Measurements from ENCODE around the gene ARFIP1.

ARFIP1 gene

GRCh38 chr4:152795891-152796290, 16.1 kb downstream of the ARFIP1 start:
- peaks cover 0 to 8% of the 10 kb centered on the region in 2 donors for H3K4me1 ChIP-seq (ENCODE audit: control insufficient read depth in 1 of 2, insufficient read depth in 2 of 2, low read length in 2 of 2)
- no peak overlapping the region for H3K27ac ChIP-seq (ENCODE audit: low read length)
- no peaks in the 10 kb centered on the region for H3K36me3 ChIP-seq (ENCODE audit: control insufficient read depth in 1 of 2, insufficient read depth in 2 of 2, low read length in 2 of 2)
- no peak overlapping the region for H3K4me3 ChIP-seq (ENCODE audit: low read depth in 1 of 2, low read length in 2 of 2)
- no peaks in the 10 kb centered on the region for H3K9me3 ChIP-seq (ENCODE audit: control insufficient read depth in 1 of 2, low read length in 2 of 2)
- H3K27me3 ChIP-seq (ENCODE audit: low read depth, low read length) = no peaks in the 10 kb centered on the region

GRCh38 chr4:152803541-152803940, 23.8 kb downstream of the ARFIP1 start:
- Histone ChIP-seq H3K27ac (ENCODE audit: low read length) (no peak overlapping the region), H3K4me1 (ENCODE audit: control insufficient read depth in 1 of 2, insufficient read depth in 2 of 2, low read length in 2 of 2) (peaks cover 0 to 8% of the 10 kb centered on the region in 2 donors), H3K4me3 (ENCODE audit: low read depth in 1 of 2, low read length in 2 of 2) (no peak overlapping the region), H3K36me3 (ENCODE audit: control insufficient read depth in 1 of 2, insufficient read depth in 2 of 2, low read length in 2 of 2) (peaks cover 0 to 2% of the 10 kb centered on the region in 2 donors), H3K27me3 (ENCODE audit: low read depth, low read length) (no peaks in the 10 kb centered on the region), H3K9me3 (ENCODE audit: control insufficient read depth in 1 of 2, low read length in 2 of 2) (no peaks in the 10 kb centered on the region)

- H3K4me3 ChIP-seq (ENCODE audit: low read depth in 1 of 2, low read length in 2 of 2) = no peak overlapping the region
- H3K27me3 ChIP-seq (ENCODE audit: low read depth, low read length) = no peaks in the 10 kb centered on the region
- no peak overlapping the region for H3K27ac ChIP-seq (ENCODE audit: low read length)
- H3K9me3 ChIP-seq (ENCODE audit: control insufficient read depth in 1 of 2, low read length in 2 of 2) = no peaks in the 10 kb centered on the region
- peaks cover 0 to 2% of the 10 kb centered on the region in 2 donors for H3K36me3 ChIP-seq (ENCODE audit: control insufficient read depth in 1 of 2, insufficient read depth in 2 of 2, low read length in 2 of 2)
- H3K4me1 ChIP-seq (ENCODE audit: control insufficient read depth in 1 of 2, insufficient read depth in 2 of 2, low read length in 2 of 2) = peaks cover 0 to 8% of the 10 kb centered on the region in 2 donors
These were observed 25.4 kb downstream of the ARFIP1 start for GRCh38 chr4:152805071-152805650.

GRCh38 chr4:152805818-152806217, 26.1 kb downstream of the ARFIP1 start:
- peaks cover 0 to 2% of the 10 kb centered on the region in 2 donors for H3K36me3 ChIP-seq (ENCODE audit: control insufficient read depth in 1 of 2, insufficient read depth in 2 of 2, low read length in 2 of 2)
- no peak overlapping the region for H3K27ac ChIP-seq (ENCODE audit: low read length)
- H3K4me1 ChIP-seq (ENCODE audit: control insufficient read depth in 1 of 2, insufficient read depth in 2 of 2, low read length in 2 of 2) = peaks cover 0 to 8% of the 10 kb centered on the region in 2 donors
- no peaks in the 10 kb centered on the region for H3K27me3 ChIP-seq (ENCODE audit: low read depth, low read length)
- no peaks in the 10 kb centered on the region for H3K9me3 ChIP-seq (ENCODE audit: control insufficient read depth in 1 of 2, low read length in 2 of 2)
- H3K4me3 ChIP-seq (ENCODE audit: low read depth in 1 of 2, low read length in 2 of 2) = no peak overlapping the region

GRCh38 chr4:152806501-152807125, 26.9 kb downstream of the ARFIP1 start:
- Histone ChIP-seq H3K4me3 (ENCODE audit: low read depth in 1 of 2, low read length in 2 of 2) (no peak overlapping the region), H3K9me3 (ENCODE audit: control insufficient read depth in 1 of 2, low read length in 2 of 2) (no peaks in the 10 kb centered on the region), H3K27me3 (ENCODE audit: low read depth, low read length) (no peaks in the 10 kb centered on the region), H3K36me3 (ENCODE audit: control insufficient read depth in 1 of 2, insufficient read depth in 2 of 2, low read length in 2 of 2) (peaks cover 0 to 2% of the 10 kb centered on the region in 2 donors), H3K4me1 (ENCODE audit: control insufficient read depth in 1 of 2, insufficient read depth in 2 of 2, low read length in 2 of 2) (peaks cover 0 to 8% of the 10 kb centered on the region in 2 donors), H3K27ac (ENCODE audit: low read length) (no peak overlapping the region)

GRCh38 chr4:152807294-152807829, 27.6 kb downstream of the ARFIP1 start:
- Histone ChIP-seq H3K4me1 (ENCODE audit: control insufficient read depth in 1 of 2, insufficient read depth in 2 of 2, low read length in 2 of 2) (peaks cover 0 to 8% of the 10 kb centered on the region in 2 donors), H3K9me3 (ENCODE audit: control insufficient read depth in 1 of 2, low read length in 2 of 2) (no peaks in the 10 kb centered on the region), H3K36me3 (ENCODE audit: control insufficient read depth in 1 of 2, insufficient read depth in 2 of 2, low read length in 2 of 2) (peaks cover 0 to 2% of the 10 kb centered on the region in 2 donors), H3K27ac (ENCODE audit: low read length) (no peak overlapping the region), H3K27me3 (ENCODE audit: low read depth, low read length) (no peaks in the 10 kb centered on the region), H3K4me3 (ENCODE audit: low read depth in 1 of 2, low read length in 2 of 2) (no peak overlapping the region)

- Histone ChIP-seq H3K27ac (ENCODE audit: low read length) (no peak overlapping the region), H3K27me3 (ENCODE audit: low read depth, low read length) (no peaks in the 10 kb centered on the region), H3K36me3 (ENCODE audit: control insufficient read depth in 1 of 2, insufficient read depth in 2 of 2, low read length in 2 of 2) (peaks cover 0 to 2% of the 10 kb centered on the region in 2 donors), H3K9me3 (ENCODE audit: control insufficient read depth in 1 of 2, low read length in 2 of 2) (no peaks in the 10 kb centered on the region), H3K4me1 (ENCODE audit: control insufficient read depth in 1 of 2, insufficient read depth in 2 of 2, low read length in 2 of 2) (peaks cover 0 to 8% of the 10 kb centered on the region in 2 donors), H3K4me3 (ENCODE audit: low read depth in 1 of 2, low read length in 2 of 2) (no peak overlapping the region)
These were observed 28.9 kb downstream of the ARFIP1 start for GRCh38 chr4:152808670-152809069.

GRCh38 chr4:152810715-152811287, 31.0 kb downstream of the ARFIP1 start:
- H3K9me3 ChIP-seq (ENCODE audit: control insufficient read depth in 1 of 2, low read length in 2 of 2) = peaks cover 0 to 7% of the 10 kb centered on the region in 2 donors
- H3K27me3 ChIP-seq (ENCODE audit: low read depth, low read length) = no peaks in the 10 kb centered on the region
- H3K27ac ChIP-seq (ENCODE audit: low read length) = no peak overlapping the region
- H3K4me3 ChIP-seq (ENCODE audit: low read depth in 1 of 2, low read length in 2 of 2) = no peak overlapping the region
- H3K36me3 ChIP-seq (ENCODE audit: control insufficient read depth in 1 of 2, insufficient read depth in 2 of 2, low read length in 2 of 2) = peaks cover 0 to 2% of the 10 kb centered on the region in 2 donors
- peaks cover 0 to 8% of the 10 kb centered on the region in 2 donors for H3K4me1 ChIP-seq (ENCODE audit: control insufficient read depth in 1 of 2, insufficient read depth in 2 of 2, low read length in 2 of 2)

- peaks cover 0 to 7% of the 10 kb centered on the region in 2 donors for H3K9me3 ChIP-seq (ENCODE audit: control insufficient read depth in 1 of 2, low read length in 2 of 2)
- H3K4me3 ChIP-seq (ENCODE audit: low read depth in 1 of 2, low read length in 2 of 2) = no peak overlapping the region
- no peaks in the 10 kb centered on the region for H3K27me3 ChIP-seq (ENCODE audit: low read depth, low read length)
- H3K36me3 ChIP-seq (ENCODE audit: control insufficient read depth in 1 of 2, insufficient read depth in 2 of 2, low read length in 2 of 2) = no peaks in the 10 kb centered on the region
- no peaks in the 10 kb centered on the region for H3K4me1 ChIP-seq (ENCODE audit: control insufficient read depth in 1 of 2, insufficient read depth in 2 of 2, low read length in 2 of 2)
- H3K27ac ChIP-seq (ENCODE audit: low read length) = no peak overlapping the region
These were observed 35.3 kb downstream of the ARFIP1 start for GRCh38 chr4:152815078-152815477.

GRCh38 chr4:152817331-152817730, 37.6 kb downstream of the ARFIP1 start:
- Histone ChIP-seq H3K4me3 (ENCODE audit: low read depth in 1 of 2, low read length in 2 of 2) (no peak overlapping the region), H3K4me1 (ENCODE audit: control insufficient read depth in 1 of 2, insufficient read depth in 2 of 2, low read length in 2 of 2) (no peaks in the 10 kb centered on the region), H3K27ac (ENCODE audit: low read length) (no peak overlapping the region), H3K36me3 (ENCODE audit: control insufficient read depth in 1 of 2, insufficient read depth in 2 of 2, low read length in 2 of 2) (no peaks in the 10 kb centered on the region), H3K9me3 (ENCODE audit: control insufficient read depth in 1 of 2, low read length in 2 of 2) (peaks cover 0 to 7% of the 10 kb centered on the region in 2 donors), H3K27me3 (ENCODE audit: low read depth, low read length) (no peaks in the 10 kb centered on the region)

GRCh38 chr4:152819026-152819645, 39.4 kb downstream of the ARFIP1 start:
- H3K27ac ChIP-seq (ENCODE audit: low read length) = no peak overlapping the region
- no peaks in the 10 kb centered on the region for H3K36me3 ChIP-seq (ENCODE audit: control insufficient read depth in 1 of 2, insufficient read depth in 2 of 2, low read length in 2 of 2)
- no peaks in the 10 kb centered on the region for H3K4me1 ChIP-seq (ENCODE audit: control insufficient read depth in 1 of 2, insufficient read depth in 2 of 2, low read length in 2 of 2)
- H3K9me3 ChIP-seq (ENCODE audit: control insufficient read depth in 1 of 2, low read length in 2 of 2) = peaks cover 0 to 7% of the 10 kb centered on the region in 2 donors
- H3K27me3 ChIP-seq (ENCODE audit: low read depth, low read length) = no peaks in the 10 kb centered on the region
- no peak overlapping the region for H3K4me3 ChIP-seq (ENCODE audit: low read depth in 1 of 2, low read length in 2 of 2)

Data from muscle layer of duodenum (tissue), 2 donors.